ENCODE data around the gene MAGEF1.

GRCh38 chr3:184670091-184670602, 41.7 kb downstream of the MAGEF1 start:
- no peak for TF ChIP-seq ZNF780A (CRISPR knock-in tag; IDR thresholded peaks at IDR 0.05)
- no peak for TF ChIP-seq MAFK (IDR thresholded peaks at IDR 0.05; ENCODE audit: low read length)
- TF ChIP-seq, protein P1, sequence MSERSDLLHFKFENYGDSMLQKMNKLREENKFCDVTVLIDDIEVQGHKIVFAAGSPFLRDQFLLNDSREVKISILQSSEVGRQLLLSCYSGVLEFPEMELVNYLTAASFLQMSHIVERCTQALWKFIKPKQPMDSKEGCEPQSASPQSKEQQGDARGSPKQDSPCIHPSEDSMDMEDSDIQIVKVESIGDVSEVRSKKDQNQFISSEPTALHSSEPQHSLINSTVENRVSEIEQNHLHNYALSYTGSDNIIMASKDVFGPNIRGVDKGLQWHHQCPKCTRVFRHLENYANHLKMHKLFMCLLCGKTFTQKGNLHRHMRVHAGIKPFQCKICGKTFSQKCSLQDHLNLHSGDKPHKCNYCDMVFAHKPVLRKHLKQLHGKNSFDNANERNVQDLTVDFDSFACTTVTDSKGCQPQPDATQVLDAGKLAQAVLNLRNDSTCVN (CRISPR knock-in tag; IDR thresholded peaks at IDR 0.05): no peak
